AG09309 (cell line): Measurements from ENCODE around the gene STUB1.
"Not testable (repeated sequence)": the region's sequence is repeated elsewhere in the genome, so short reads cannot be mapped to it uniquely, and the experiment has no call there.

Source experiments
- DNase-seq: peaks from one replicate; pipeline ENCODE4 v3.0.0-alpha.2; 2010; ENCODE audit warnings: low read depth
- H3K4me3 ChIP-seq: 2 replicates; pipeline ENCODE4 v1.5.1; 2011; ENCODE audit warnings: mild to moderate bottlenecking, low read depth, low read length, moderate library complexity; ENCODE audit not compliant: control insufficient read depth
- TF ChIP-seq, protein P1 (sequence below): IDR thresholded peaks from 2 replicates; pipeline ENCODE4 v1.5.1; 2011; ENCODE audit warnings: mild to moderate bottlenecking, low read depth, low read length, inconsistent platforms; ENCODE audit not compliant: insufficient read depth, control insufficient read depth; ENCODE audit errors: missing control alignments

STUB1 gene

GRCh38 chr16:684071-684794 is 4.0 kb downstream of the STUB1 start, which contains the start of gene JMJD8:
JMJD8 (minus strand) TSS chr16:684334; CDS start chr16:684319, 15 bp downstream.
- TF ChIP-seq, protein P1, sequence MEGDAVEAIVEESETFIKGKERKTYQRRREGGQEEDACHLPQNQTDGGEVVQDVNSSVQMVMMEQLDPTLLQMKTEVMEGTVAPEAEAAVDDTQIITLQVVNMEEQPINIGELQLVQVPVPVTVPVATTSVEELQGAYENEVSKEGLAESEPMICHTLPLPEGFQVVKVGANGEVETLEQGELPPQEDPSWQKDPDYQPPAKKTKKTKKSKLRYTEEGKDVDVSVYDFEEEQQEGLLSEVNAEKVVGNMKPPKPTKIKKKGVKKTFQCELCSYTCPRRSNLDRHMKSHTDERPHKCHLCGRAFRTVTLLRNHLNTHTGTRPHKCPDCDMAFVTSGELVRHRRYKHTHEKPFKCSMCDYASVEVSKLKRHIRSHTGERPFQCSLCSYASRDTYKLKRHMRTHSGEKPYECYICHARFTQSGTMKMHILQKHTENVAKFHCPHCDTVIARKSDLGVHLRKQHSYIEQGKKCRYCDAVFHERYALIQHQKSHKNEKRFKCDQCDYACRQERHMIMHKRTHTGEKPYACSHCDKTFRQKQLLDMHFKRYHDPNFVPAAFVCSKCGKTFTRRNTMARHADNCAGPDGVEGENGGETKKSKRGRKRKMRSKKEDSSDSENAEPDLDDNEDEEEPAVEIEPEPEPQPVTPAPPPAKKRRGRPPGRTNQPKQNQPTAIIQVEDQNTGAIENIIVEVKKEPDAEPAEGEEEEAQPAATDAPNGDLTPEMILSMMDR, result no peak
- H3K4me3 ChIP-seq, result peak within 1 kb of the TSS; percentile 63
- peak; percentile 69 for DNase-seq

GRCh38 chr16:684961-685696 is 4.9 kb downstream of the STUB1 start:
- DNase-seq, result no peak
- TF ChIP-seq, protein P1, result no peak

GRCh38 chr16:685967-686366 is 5.8 kb downstream of the STUB1 start:
- no peak for DNase-seq
- TF ChIP-seq, protein P1, result peak; percentile 71
- H3K4me3 ChIP-seq, result no peak overlapping the region

More at GRCh38 chr16:684961-685696, 4.9 kb downstream of the STUB1 start:
- no peak overlapping the region; the same call in 1 of the 2 replicates for H3K4me3 ChIP-seq

DNA sequence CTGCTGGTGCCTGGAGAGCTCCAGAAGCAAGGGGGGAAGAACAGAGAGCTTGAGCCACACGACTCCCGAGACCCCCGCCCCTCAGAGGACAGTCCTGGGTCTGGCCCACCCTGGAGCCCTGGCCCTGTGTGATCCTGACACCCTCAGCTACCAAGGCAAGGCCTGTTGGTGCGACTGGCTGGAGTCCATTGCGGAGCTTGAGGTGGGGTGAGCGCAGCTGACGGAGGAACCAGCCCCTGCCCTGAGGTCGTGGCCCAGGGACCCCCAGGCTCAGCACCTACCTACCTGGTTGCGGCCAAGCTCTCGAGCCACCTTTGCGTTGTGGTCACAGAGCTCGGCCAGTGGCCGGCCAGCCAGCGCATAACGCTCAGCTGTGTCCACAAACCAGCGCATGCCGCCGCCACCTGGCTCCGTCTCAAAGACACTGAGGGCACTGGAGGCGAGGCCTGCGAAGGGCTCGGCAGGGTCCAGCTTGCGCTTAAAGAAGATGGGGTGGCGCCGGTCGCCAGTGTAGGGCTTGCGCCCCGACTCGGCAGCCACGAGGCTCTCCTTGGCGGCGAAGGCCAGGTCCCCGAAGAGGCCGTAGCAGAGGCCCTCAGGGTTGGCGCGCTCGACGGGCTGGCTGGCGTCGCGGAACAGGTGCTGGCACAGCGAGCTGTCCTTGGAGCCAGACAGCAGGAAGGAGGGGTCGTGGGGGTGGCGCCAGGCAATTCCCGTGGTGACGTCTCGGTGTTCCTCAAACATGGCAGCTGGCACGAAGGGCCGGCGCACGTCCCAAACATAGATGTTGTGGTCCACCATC is 6.5 kb downstream of the STUB1 start:
- TF ChIP-seq, protein P1, result no peak
- no peak for DNase-seq
- H3K4me3 ChIP-seq, result no peak overlapping the region

DNA sequence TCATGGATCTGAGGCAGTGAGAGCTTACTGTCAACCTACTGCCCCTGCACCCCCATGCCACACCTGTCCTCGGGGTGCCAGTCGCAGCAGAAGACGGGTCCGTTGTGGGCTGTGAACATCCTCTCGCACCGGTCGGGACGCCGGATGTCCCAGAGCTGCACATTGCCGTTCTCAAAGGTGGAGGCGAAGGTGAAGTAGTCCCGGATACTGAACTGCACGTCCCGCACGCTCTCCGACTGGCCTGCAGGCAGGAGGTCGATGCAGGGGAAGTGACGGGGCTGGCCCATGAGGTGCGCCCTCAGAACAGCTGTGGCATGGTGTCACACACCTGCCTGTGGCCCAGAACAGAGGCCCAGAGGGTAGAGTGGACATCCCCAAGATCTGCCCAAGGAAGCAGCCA is 7.3 kb downstream of the STUB1 start:
- TF ChIP-seq, protein P1, result no peak
- H3K4me3 ChIP-seq, result no peak overlapping the region
- DNase-seq, result no peak

GRCh38 chr16:689175-689897 is 9.1 kb downstream of the STUB1 start:
- peak overlapping the region; percentile 96 for H3K4me3 ChIP-seq
- TF ChIP-seq, protein P1, result no peak
- DNase-seq, result no peak

- DNase-seq, H3K4me3 ChIP-seq: not testable (repeated sequence)
Measured at GRCh38 chr16:691242-691641, 11.0 kb downstream of the STUB1 start.
